AML-193 (cell line): ENCODE measurements around the gene HMGCS2.

Source experiments
- DNase-seq, 2 experiments: peaks; one replicate each; lab custom pipeline; 2025; lab: John Stamatoyannopoulos, UW

HMGCS2 gene

GRCh38 chr1:119758584-119758983 lies 10.1 kb downstream of the HMGCS2 start:
- no peak for DNase-seq

GRCh38 chr1:119752592-119752991 lies 16.1 kb downstream of the HMGCS2 start:
- DNase-seq: no peak

- no peak for DNase-seq
These were observed 20.7 kb downstream of the HMGCS2 start for GRCh38 chr1:119748040-119748439.

GRCh38 chr1:119747451-119747850 lies 21.3 kb downstream of the HMGCS2 start:
- DNase-seq: no peak

- no peak for DNase-seq
These were observed 23.7 kb downstream of the HMGCS2 start for GRCh38 chr1:119745034-119745433.

GRCh38 chr1:119744598-119744942 lies 24.1 kb downstream of the HMGCS2 start:
- no peak for DNase-seq

GRCh38 chr1:119743776-119744597 lies 24.7 kb downstream of the HMGCS2 start:
- DNase-seq: peak; percentile 56 to 57

- DNase-seq: no peak
These were observed 25.4 kb downstream of the HMGCS2 start for GRCh38 chr1:119743308-119743707.

- DNase-seq: no peak
These were observed 26.0 kb downstream of the HMGCS2 start for GRCh38 chr1:119742677-119743076.

GRCh38 chr1:119742202-119742601 lies 26.5 kb downstream of the HMGCS2 start:
- no peak for DNase-seq

GRCh38 chr1:119740896-119741780 lies 27.6 kb downstream of the HMGCS2 start:
- DNase-seq: no peak

- DNase-seq: no peak
These were observed 28.4 kb downstream of the HMGCS2 start for GRCh38 chr1:119740261-119740660.

- DNase-seq: no peak
These were observed 29.6 kb downstream of the HMGCS2 start for GRCh38 chr1:119739150-119739549.

GRCh38 chr1:119738100-119738720 lies 30.5 kb downstream of the HMGCS2 start:
- DNase-seq: no peak

- no peak for DNase-seq
These were observed 31.5 kb downstream of the HMGCS2 start for GRCh38 chr1:119737040-119737682.

GRCh38 chr1:119736649-119737039 lies 32.1 kb downstream of the HMGCS2 start:
- no peak for DNase-seq

GRCh38 chr1:119735217-119735616 lies 33.5 kb downstream of the HMGCS2 start:
- DNase-seq: no peak

- DNase-seq: no peak
These were observed 35.0 kb downstream of the HMGCS2 start for GRCh38 chr1:119733754-119734153.

- DNase-seq: no peak
These were observed 36.1 kb downstream of the HMGCS2 start for GRCh38 chr1:119732465-119733168.

- no peak for DNase-seq
These were observed 36.8 kb downstream of the HMGCS2 start for GRCh38 chr1:119731741-119732430.

- no peak for DNase-seq
These were observed 37.6 kb downstream of the HMGCS2 start for GRCh38 chr1:119731060-119731459.
